ENCODE measurements around the gene ZFAND2A.

DNA sequence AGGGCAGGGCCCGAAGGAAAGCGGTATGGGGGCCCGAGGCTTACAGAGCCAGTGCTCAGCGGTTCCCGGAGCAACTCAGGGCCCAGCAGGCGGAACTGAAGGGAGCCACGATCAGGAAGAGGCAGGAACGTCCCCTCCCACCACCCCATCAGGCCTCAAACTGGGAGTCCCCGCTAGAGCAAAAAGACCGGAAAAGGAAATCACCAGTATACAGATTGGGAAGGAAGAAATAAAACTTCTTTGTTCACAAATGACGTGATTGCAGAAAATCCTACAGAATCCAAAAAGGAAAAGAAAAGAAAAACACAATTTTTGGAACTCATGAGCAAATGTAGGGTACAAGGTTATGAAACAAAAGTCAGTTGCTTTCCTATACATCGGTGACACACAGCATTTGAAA lies 21.6 kb upstream of the ZFAND2A start:
- TF ChIP-seq, protein P1, sequence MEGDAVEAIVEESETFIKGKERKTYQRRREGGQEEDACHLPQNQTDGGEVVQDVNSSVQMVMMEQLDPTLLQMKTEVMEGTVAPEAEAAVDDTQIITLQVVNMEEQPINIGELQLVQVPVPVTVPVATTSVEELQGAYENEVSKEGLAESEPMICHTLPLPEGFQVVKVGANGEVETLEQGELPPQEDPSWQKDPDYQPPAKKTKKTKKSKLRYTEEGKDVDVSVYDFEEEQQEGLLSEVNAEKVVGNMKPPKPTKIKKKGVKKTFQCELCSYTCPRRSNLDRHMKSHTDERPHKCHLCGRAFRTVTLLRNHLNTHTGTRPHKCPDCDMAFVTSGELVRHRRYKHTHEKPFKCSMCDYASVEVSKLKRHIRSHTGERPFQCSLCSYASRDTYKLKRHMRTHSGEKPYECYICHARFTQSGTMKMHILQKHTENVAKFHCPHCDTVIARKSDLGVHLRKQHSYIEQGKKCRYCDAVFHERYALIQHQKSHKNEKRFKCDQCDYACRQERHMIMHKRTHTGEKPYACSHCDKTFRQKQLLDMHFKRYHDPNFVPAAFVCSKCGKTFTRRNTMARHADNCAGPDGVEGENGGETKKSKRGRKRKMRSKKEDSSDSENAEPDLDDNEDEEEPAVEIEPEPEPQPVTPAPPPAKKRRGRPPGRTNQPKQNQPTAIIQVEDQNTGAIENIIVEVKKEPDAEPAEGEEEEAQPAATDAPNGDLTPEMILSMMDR (conservative IDR thresholded peaks at IDR 0.05): no peak
- no peak for TF ChIP-seq EZH2 (IDR thresholded peaks at IDR 0.05; ENCODE audit: low read depth)

Data from PC-9 (cell line).